Activated T-helper 1 cell treated with anti-CD3 and anti-CD28 coated beads, Interleukin-12 subunit alpha, Interleukin-12 subunit beta, Interleukin-2, Interleukin-4 antibody, amounts not matched to agents 30 ng/mL and 10 ng/mL and 1 ng/mL, durations not matched to agents 14 hours and 24 hours and 36 hours (primary cell): Measurements from ENCODE around the gene PRKACA. TPM values are rescaled to one million over a fixed set of nuclear protein-coding genes. Genes with fewer than 3 reads are reported as not detected.

ENCODE experiments used
- DNase-seq: peaks from one replicate; pipeline ENCODE4 v3.0.0; 2021; ENCODE audit warnings: low spot score
- H3K27ac Mint-ChIP-seq: one replicate; pipeline ENCODE4 v1.8.0; 2021; ENCODE audit warnings: mild to moderate bottlenecking, mixed read lengths
- H3K27me3 Mint-ChIP-seq: one replicate; pipeline ENCODE4 v1.8.0; 2022; ENCODE audit warnings: mild to moderate bottlenecking, moderate library complexity, mixed read lengths; ENCODE audit not compliant: insufficient read depth
- H3K36me3 Mint-ChIP-seq: one replicate; pipeline ENCODE4 v1.8.0; 2021; ENCODE audit warnings: low read depth, mixed read lengths
- H3K4me1 Mint-ChIP-seq: one replicate; pipeline ENCODE4 v1.8.0; 2021; ENCODE audit warnings: low read depth, mixed read lengths
- H3K4me3 Mint-ChIP-seq: one replicate; pipeline ENCODE4 v1.8.0; 2021; ENCODE audit warnings: mild to moderate bottlenecking, moderate library complexity, mixed read lengths
- H3K9me3 Mint-ChIP-seq: one replicate; pipeline ENCODE4 v1.8.0; 2021; ENCODE audit warnings: mixed read lengths
- intact Hi-C: fragments of 100-400 bp; cut with micrococcal nuclease; formaldehyde crosslinking; loops from one replicate; pipeline ENCODE4 v1.15.1; 2024
- total RNA-seq: library from RNA; stranded (reverse); gene quantifications from 2 replicates; pipeline ENCODE4 v1.2.3, GENCODE V29; 2022

Gene PRKACA
- total RNA-seq, 1 donor from 2014 or later: 63.7 TPM

DNA sequence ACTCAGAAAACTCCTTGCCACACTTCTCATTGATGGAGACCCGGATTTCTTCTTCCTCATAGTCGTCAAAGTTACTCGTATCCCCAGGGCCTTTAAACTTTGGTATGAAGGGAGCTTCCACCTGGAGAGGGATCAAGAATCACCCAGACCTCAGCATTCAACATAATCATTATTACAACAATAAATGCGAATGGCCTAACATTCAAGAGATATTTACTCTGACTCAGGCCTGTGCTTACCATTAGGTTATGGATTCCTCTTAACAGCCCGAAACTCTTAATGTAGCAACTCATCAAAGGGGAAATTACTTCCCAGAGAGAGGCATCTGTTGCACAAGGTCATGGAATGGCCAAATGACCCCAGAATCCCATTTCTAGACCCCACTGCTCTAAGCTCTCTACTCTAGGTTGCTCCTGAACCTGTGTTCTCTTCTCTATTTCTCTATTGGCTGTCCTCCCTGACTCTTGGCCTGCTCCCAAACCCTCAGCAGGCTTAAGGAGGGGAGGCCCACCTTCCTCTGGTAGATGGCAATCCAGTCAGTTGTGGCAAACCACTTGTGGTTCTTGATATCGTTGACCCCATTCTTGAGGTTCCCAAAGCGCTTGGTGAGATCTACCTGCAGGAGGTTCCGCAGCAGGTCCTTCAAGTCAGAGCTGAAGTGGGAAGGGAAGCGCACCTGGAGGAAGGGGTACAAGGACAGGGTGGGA is 24.3 kb downstream of the PRKACA start:
- Mint-ChIP-seq H3K9me3 (peaks cover 7% of the 10 kb centered on the region), H3K27me3 (no peaks in the 10 kb centered on the region), H3K27ac (peak overlapping the region; percentile 23), H3K36me3 (peaks cover 39% of the 10 kb centered on the region), H3K4me1 (peaks cover 16% of the 10 kb centered on the region), H3K4me3 (peak overlapping the region; percentile 57)
- DNase-seq: no peak
- intact Hi-C loops: no loop called here

GRCh38 chr19:14091813-14092462 is 25.6 kb downstream of the PRKACA start:
- Mint-ChIP-seq H3K27me3 (no peaks in the 10 kb centered on the region), H3K9me3 (peaks cover 7% of the 10 kb centered on the region), H3K4me1 (peaks cover 16% of the 10 kb centered on the region), H3K36me3 (peaks cover 39% of the 10 kb centered on the region), H3K4me3 (peak overlapping the region; percentile 99), H3K27ac (peak overlapping the region; percentile 100)
- intact Hi-C loops: loop anchor here (1.0 to 2.0 kb wide), 4 partner anchors 11 to 45 kb away; partner anchors contain the start of gene PRKACA
- no peak for DNase-seq

DNA sequence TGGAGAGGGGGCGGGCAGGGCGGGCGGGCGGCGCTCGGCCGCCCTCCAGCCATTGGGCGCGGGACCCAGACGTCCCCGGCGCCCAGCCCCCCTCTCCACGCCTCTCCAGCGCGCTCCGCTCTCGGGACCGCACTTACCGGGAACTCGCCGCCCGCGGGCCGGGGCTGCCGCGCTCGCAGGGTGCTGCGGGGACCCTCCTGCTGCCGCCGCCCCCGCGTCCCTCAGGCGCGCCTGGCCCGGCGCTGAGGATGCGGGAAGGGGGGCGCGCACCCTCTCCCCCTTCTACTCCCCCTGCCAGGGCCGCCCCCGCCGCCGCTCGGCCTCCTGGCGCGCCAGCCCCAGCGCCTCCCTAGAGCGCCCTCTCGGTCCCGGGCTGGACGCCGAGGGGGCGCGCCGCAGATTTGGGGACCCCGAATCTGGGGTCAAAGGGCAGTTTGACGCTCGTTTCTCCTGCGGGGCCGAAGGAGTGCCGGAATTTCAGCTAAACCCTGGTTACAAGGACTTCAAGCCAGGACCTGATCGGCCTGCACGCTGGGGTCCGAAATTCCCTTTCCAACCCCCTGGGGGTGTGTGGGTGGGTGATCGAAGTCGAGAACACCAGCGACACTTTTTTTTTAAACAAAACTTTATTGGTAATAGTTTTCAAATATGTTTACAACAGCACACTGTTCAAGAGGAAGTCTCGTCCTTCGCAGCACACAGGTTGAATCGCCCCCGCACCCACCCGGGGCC is 26.3 kb downstream of the PRKACA start:
- Mint-ChIP-seq H3K27me3 (no peaks in the 10 kb centered on the region), H3K9me3 (peaks cover 7% of the 10 kb centered on the region), H3K36me3 (peaks cover 35% of the 10 kb centered on the region), H3K27ac (peak overlapping the region; percentile 100), H3K4me3 (peak overlapping the region; percentile 99), H3K4me1 (peaks cover 16% of the 10 kb centered on the region)
- intact Hi-C loops: loop anchor here (1.0 to 2.0 kb wide), 4 partner anchors 10 to 46 kb away; partner anchors contain the start of gene PRKACA
- peak; percentile 74 for DNase-seq

GRCh38 chr19:14090509-14091080 is 27.0 kb downstream of the PRKACA start, which contains the start of gene SAMD1:
Gene SAMD1, minus strand, starts transcription at chr19:14090751.
- Mint-ChIP-seq H3K27ac (peak within 1 kb of the TSS; percentile 100), H3K27me3 (no peaks in the 10 kb centered on the region), H3K9me3 (peaks cover 7% of the 10 kb centered on the region), H3K4me3 (peak within 1 kb of the TSS; percentile 99), H3K36me3 (peaks cover 35% of the 10 kb centered on the region), H3K4me1 (peaks cover 16% of the 10 kb centered on the region)
- DNase-seq: peak; percentile 62
- intact Hi-C loops: loop anchor here (1.0 to 2.0 kb wide), 4 partner anchors 9 to 47 kb away; partner anchors contain the start of gene PRKACA

DNA sequence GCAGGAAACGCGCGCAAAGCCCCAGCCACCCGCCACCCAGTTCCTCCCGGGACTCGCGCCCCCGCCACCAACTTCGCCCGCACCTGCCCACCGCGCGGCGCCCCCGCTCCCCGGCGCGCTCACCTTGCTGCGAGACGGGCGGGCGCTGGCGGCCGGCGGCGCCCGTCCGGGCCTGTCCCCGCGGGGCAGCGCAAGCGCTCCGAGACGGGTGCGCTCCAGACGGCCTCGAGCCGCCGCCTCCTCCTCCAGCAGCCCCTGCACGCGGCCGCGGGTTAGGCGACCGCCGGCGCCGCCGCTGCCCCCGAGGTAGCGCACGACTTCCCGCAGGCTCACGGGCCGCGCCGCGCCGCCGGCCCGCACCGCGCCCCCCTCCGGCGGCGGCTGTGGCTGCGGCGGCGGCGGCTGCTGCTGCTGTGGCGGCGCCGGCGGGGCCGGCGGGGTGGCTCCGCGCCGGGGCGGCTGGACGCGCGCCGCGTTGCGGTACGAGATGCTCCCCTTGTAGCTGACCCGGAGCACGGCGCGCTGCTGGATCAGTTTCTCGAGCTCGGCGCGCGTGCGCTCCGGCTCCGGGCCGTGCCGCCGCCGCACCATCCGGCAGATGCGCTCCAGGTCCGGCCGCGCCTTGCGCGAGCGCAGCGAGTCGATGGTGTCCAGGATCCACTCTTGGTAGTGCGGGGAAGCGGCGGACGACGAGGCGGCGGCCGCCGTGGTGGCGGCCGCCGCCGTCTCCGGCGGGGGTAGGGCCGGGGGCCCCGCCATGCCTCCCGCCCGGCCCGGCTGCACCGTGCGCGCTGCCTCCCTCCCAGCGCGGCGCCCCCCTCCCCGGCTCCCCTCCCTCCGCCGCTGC is 27.7 kb downstream of the PRKACA start:
- peaks cover 7% of the 10 kb centered on the region for H3K9me3 Mint-ChIP-seq

DNA sequence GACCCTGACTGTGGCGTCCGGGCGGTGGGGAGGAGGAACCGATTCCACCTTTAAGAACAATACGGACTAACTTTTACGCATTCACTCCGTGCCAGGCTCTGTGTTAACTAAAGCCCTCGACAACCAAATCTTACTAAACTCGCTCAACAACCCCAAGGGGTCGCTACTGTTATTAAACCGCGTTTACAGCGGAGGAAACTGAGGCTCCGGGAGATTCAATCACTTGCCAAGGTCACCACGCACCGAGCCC is 28.2 kb downstream of the PRKACA start:
- H3K4me3 Mint-ChIP-seq: peak overlapping the region; percentile 85
- H3K27ac Mint-ChIP-seq: peak overlapping the region; percentile 87
- intact Hi-C loops: no loop called here
- peaks cover 30% of the 10 kb centered on the region for H3K36me3 Mint-ChIP-seq
- H3K27me3 Mint-ChIP-seq: no peaks in the 10 kb centered on the region
- no peak for DNase-seq
- H3K9me3 Mint-ChIP-seq: peaks cover 7% of the 10 kb centered on the region
- H3K4me1 Mint-ChIP-seq: peaks cover 16% of the 10 kb centered on the region

More for the DNA sequence above, 27.7 kb downstream of the PRKACA start:
- Mint-ChIP-seq H3K36me3 (peaks cover 35% of the 10 kb centered on the region), H3K4me1 (peaks cover 16% of the 10 kb centered on the region), H3K27me3 (no peaks in the 10 kb centered on the region), H3K4me3 (peak overlapping the region; percentile 85), H3K27ac (peak overlapping the region; percentile 87)
- DNase-seq: peak; percentile 20
- intact Hi-C loops: loop anchor here (2.0 kb wide), 1 partner anchor 15 kb away; no protein-coding TSS in a partner anchor

DNA sequence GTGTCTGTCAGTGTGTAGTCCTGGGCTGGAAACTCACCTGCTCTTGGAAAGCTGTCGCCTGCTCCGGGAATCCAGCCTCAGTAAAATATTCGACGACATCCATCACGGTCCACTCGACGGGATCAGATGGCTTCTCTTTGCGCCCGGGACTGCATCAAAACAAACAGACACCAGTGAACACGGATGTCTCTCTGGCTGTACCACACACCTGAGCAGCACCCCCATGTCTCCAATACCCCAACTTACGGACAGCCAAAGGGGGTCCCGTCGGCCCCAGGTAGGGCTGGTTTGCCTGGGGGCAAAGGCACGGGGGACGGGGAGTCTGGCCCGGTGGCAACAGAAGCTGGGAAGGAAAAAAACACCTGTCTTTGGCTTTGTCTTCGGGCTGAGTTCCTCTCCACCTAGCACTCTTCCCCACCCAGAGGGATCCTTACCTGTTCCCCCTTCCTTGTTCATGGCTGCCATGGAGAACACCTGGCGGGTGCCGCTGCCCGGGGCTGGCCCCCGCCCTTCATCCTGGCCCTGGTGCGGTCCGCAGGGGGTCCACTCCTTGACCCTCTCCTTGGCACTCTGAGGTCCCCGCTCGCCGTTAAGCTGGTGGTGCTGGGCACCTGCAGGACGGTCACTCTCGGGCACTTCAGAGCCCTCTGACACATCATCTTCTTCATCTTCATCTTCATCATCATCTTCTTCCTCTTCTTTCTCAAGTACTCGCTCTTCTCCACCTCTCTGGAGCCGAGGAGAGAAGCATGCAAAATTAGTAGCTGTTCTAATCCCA is 28.7 kb downstream of the PRKACA start:
- H3K36me3 Mint-ChIP-seq: peaks cover 30% of the 10 kb centered on the region
- no peaks in the 10 kb centered on the region for H3K27me3 Mint-ChIP-seq
- peak overlapping the region; percentile 87 for H3K27ac Mint-ChIP-seq
- H3K4me3 Mint-ChIP-seq: peak overlapping the region; percentile 85
- DNase-seq: no peak
- intact Hi-C loops: no loop called here
- H3K9me3 Mint-ChIP-seq: peaks cover 7% of the 10 kb centered on the region
- peaks cover 16% of the 10 kb centered on the region for H3K4me1 Mint-ChIP-seq

- no peaks in the 10 kb centered on the region for H3K27me3 Mint-ChIP-seq
- no peak overlapping the region for H3K4me3 Mint-ChIP-seq
- no peak for DNase-seq
- no peak overlapping the region for H3K27ac Mint-ChIP-seq
- no peaks in the 10 kb centered on the region for H3K9me3 Mint-ChIP-seq
- H3K4me1 Mint-ChIP-seq: peaks cover 10% of the 10 kb centered on the region
- intact Hi-C loops: no loop called here
- peaks cover 17% of the 10 kb centered on the region for H3K36me3 Mint-ChIP-seq
These were observed 31.5 kb downstream of the PRKACA start for GRCh38 chr19:14086098-14086497.

DNA sequence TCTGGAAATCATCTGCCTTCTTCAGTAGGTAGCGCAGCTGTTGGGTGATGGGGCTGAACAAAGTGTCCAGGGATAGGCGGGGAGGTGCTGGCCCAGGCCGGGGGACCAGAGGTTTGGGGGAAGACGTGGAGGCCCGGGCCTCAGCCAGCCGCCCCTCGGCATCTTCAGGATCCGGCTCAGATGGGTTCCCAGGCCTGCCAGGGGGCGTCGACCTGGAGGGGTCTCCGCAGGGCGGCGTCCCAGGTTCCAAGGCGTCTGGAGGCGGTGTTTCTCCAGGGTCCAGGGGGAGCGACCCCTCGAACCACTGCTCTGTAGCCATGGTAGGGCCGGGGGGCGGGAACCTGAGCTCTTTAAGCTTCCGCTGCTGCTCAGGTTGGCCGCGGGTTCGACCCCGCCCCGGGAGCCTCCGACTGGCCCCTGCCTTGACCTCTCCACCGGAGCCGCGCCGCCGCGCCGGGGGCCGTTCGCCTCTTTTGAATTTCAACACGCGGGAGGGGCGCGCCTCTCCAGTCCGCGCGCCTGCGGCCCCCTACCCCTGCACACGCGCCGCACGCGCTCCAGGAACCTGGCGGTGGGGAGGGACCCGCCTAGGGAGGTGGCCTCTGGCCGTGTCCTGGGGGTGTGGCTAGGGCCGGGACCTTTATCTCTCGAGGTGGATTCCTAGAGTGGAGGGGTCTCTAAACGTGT is 32.1 kb downstream of the PRKACA start, which contains the start of gene C19orf67:
Gene C19orf67, minus strand, starts transcription at position 475 of the 687 bp plus-strand sequence. Its CDS starts 156 bp downstream, at position 319.
- H3K4me1 Mint-ChIP-seq: peaks cover 13% of the 10 kb centered on the region
- peaks cover 17% of the 10 kb centered on the region for H3K36me3 Mint-ChIP-seq
- H3K27me3 Mint-ChIP-seq: no peaks in the 10 kb centered on the region
- H3K4me3 Mint-ChIP-seq: peak within 1 kb of the TSS; percentile 2
- intact Hi-C loops: no loop called here
- no peaks in the 10 kb centered on the region for H3K9me3 Mint-ChIP-seq
- DNase-seq: no peak
- no peak within 1 kb of the TSS for H3K27ac Mint-ChIP-seq

GRCh38 chr19:14082675-14082960 is 34.9 kb downstream of the PRKACA start:
- Mint-ChIP-seq H3K36me3 (peaks cover 1% of the 10 kb centered on the region), H3K4me3 (peak overlapping the region; percentile 96), H3K4me1 (peaks cover 8% of the 10 kb centered on the region), H3K9me3 (no peaks in the 10 kb centered on the region), H3K27ac (no peak overlapping the region), H3K27me3 (no peaks in the 10 kb centered on the region)
- DNase-seq: no peak
- intact Hi-C loops: loop anchor here (5.0 kb wide), 1 partner anchor 310 kb away; the partner anchor contains the start of gene C19orf53
